H1 (cell line): Measurements from ENCODE around the gene DCDC2. TPM values are rescaled to one million over a fixed set of nuclear protein-coding genes. Genes with fewer than 3 reads are reported as not detected.

Experiments
- CTCF ChIA-PET: fragments of 300-600 bp; sonication (Branson Sonifier 250); formaldehyde crosslinking; loops from one replicate; lab custom pipeline; 2021; ENCODE audit not compliant: partially characterized antibody; lab: Charles Lee
- POLR2A ChIA-PET: fragments of 300-600 bp; sonication (Branson Sonifier 250); formaldehyde crosslinking; loops from one replicate; lab custom pipeline; 2021; ENCODE audit warnings: inconsistent platforms; ENCODE audit not compliant: partially characterized antibody; lab: Charles Lee
- DNase-seq, 2 experiments: peaks; one replicate each; pipeline versions ENCODE4 v3.0.0 to v3.0.0-alpha.2; 2010 to 2022; ENCODE audit warnings: low spot score in 2 of 2, low read depth in 1 of 2, mixed read lengths in 1 of 2
- FAIRE-seq: peaks from 2 replicates; lab custom pipeline; 2011; peaks lifted over from hg19 to GRCh38; lab: Jason Lieb, UNC
- H2AFZ ChIP-seq: 2 replicates; pipeline ENCODE4 v1.8.1; 2012; ENCODE audit warnings: low read length, inconsistent platforms
- H2AK5ac ChIP-seq: 2 replicates; pipeline ENCODE4 v1.6.1; 2013; ENCODE audit warnings: low read depth, low read length
- H2BK120ac ChIP-seq: replicated peaks from 2 replicates; pipeline ENCODE3; 2013; ENCODE audit warnings: low read depth, low read length, inconsistent platforms
- H2BK12ac ChIP-seq: 2 replicates; pipeline ENCODE4 v1.6.1; 2013; ENCODE audit warnings: low read depth, low read length
- H2BK15ac ChIP-seq: 2 replicates; pipeline ENCODE4 v1.6.1; 2013; ENCODE audit warnings: low read length
- H2BK20ac ChIP-seq: 2 replicates; pipeline ENCODE4 v1.6.1; 2013; ENCODE audit warnings: low read length
- H2BK5ac ChIP-seq: 2 replicates; pipeline ENCODE4 v1.6.1; 2013; ENCODE audit warnings: low read depth, low read length
- H3K14ac ChIP-seq: 2 replicates; pipeline ENCODE4 v1.6.1; 2013; ENCODE audit warnings: inconsistent platforms; ENCODE audit not compliant: insufficient read length
- H3K18ac ChIP-seq: 2 replicates; pipeline ENCODE4 v1.6.1; 2013; ENCODE audit warnings: low read length; ENCODE audit errors: extremely low read depth
- H3K23ac ChIP-seq: 2 replicates; pipeline ENCODE4 v1.6.1; 2013; ENCODE audit warnings: inconsistent platforms; ENCODE audit not compliant: insufficient read length
- H3K23me2 ChIP-seq: 2 replicates; pipeline ENCODE4 v1.6.1; 2013; ENCODE audit warnings: low read depth, low read length
- H3K27ac ChIP-seq: 2 replicates; pipeline ENCODE4 v1.6.1; 2011; ENCODE audit warnings: low read depth, low read length, inconsistent platforms
- H3K27me3 ChIP-seq, 4 experiments: replicated peaks in 1 of 4; 1 replicate in 1 of 4; 2 replicates in 3 of 4; pipeline versions ENCODE4 v1.6.1 to v1.8.1; 2011 to 2013; ENCODE audit warnings: low read length in 3 of 4, mild to moderate bottlenecking in 3 of 4, inconsistent platforms in 2 of 4, mixed read lengths in 2 of 4, moderate library complexity in 1 of 4; ENCODE audit not compliant: control insufficient read depth in 3 of 4, insufficient read depth in 3 of 4; ENCODE audit errors: extremely low read depth in 1 of 4
- H3K36me3 ChIP-seq, 4 experiments: 2 replicates each; pipeline versions ENCODE4 v1.6.1 to v1.8.1; 2011 to 2013; ENCODE audit warnings: mild to moderate bottlenecking in 4 of 4, low read length in 3 of 4, moderate library complexity in 2 of 4, control low read depth in 1 of 4, inconsistent platforms in 1 of 4; ENCODE audit not compliant: insufficient read depth in 4 of 4, control insufficient read depth in 2 of 4
- H3K4ac ChIP-seq: replicated peaks from 2 replicates; pipeline ENCODE3; 2013; ENCODE audit warnings: low read length, low read depth, mixed read lengths, inconsistent platforms; ENCODE audit not compliant: insufficient read length
- H3K4me1 ChIP-seq, 4 experiments: replicated peaks in 1 of 4; 1 replicate in 1 of 4; 2 replicates in 3 of 4; pipeline versions ENCODE4 v1.6.1 to v1.8.1; 2011 to 2013; ENCODE audit warnings: low read length in 3 of 4, inconsistent platforms in 2 of 4, mixed read lengths in 1 of 4; ENCODE audit not compliant: insufficient read depth in 4 of 4, control insufficient read depth in 3 of 4
- H3K4me2 ChIP-seq, 2 experiments: 2 replicates each; pipeline versions ENCODE4 v1.6.1 to v1.8.1; 2011 to 2013; ENCODE audit warnings: low read depth in 2 of 2, low read length in 2 of 2, control low read depth in 1 of 2, inconsistent platforms in 1 of 2, mild to moderate bottlenecking in 1 of 2; ENCODE audit not compliant: insufficient read depth in 1 of 2
- H3K4me3 ChIP-seq, 4 experiments: fragments of 200-600, 300-600 bp in 1 of 4; sonication (generic), shearing (Covaris generic), sonication (Bioruptor Twin) in 1 of 4; 2 replicates each; pipeline versions ENCODE4 v1.5.1 to v1.8.1; 2011 to 2016; ENCODE audit warnings: low read length in 4 of 4, low read depth in 3 of 4, control low read depth in 2 of 4, inconsistent platforms in 2 of 4, mild to moderate bottlenecking in 2 of 4, mixed read lengths in 1 of 4, moderate library complexity in 1 of 4; ENCODE audit not compliant: insufficient read depth in 2 of 4; ENCODE audit errors: extremely low read depth in 1 of 4
- H3K56ac ChIP-seq: replicated peaks from 2 replicates; pipeline ENCODE3; 2013; ENCODE audit warnings: low read depth, mild to moderate bottlenecking, mixed read lengths, low read length, inconsistent platforms; ENCODE audit not compliant: insufficient read length
- H3K79me1 ChIP-seq: 2 replicates; pipeline ENCODE4 v1.6.1; 2013; ENCODE audit warnings: low read depth, low read length, control low read depth
- H3K79me2 ChIP-seq, 2 experiments: 2 replicates each; pipeline versions ENCODE4 v1.6.1 to v1.8.1; 2012 to 2013; ENCODE audit warnings: low read length in 2 of 2, mild to moderate bottlenecking in 2 of 2, inconsistent platforms in 1 of 2; ENCODE audit not compliant: insufficient read depth in 2 of 2, control insufficient read depth in 1 of 2
- H3K9ac ChIP-seq, 4 experiments: replicated peaks in 1 of 4; 1 replicate in 1 of 4; 2 replicates in 3 of 4; pipeline versions ENCODE4 v1.6.1 to v1.8.1; 2011 to 2013; ENCODE audit warnings: low read depth in 3 of 4, low read length in 3 of 4, control low read depth in 2 of 4, mild to moderate bottlenecking in 2 of 4, moderate library complexity in 2 of 4, inconsistent platforms in 1 of 4; ENCODE audit errors: extremely low read depth in 1 of 4
- H3K9me3 ChIP-seq, 2 experiments: 2 replicates each; pipeline versions ENCODE4 v1.6.1 to v1.8.1; 2012 to 2013; ENCODE audit warnings: mild to moderate bottlenecking in 2 of 2, moderate library complexity in 2 of 2, control low read depth in 1 of 2, inconsistent platforms in 1 of 2, low read depth in 1 of 2, low read length in 1 of 2, mixed read lengths in 1 of 2; ENCODE audit not compliant: insufficient read depth in 2 of 2
- H4K20me1 ChIP-seq, 2 experiments: replicated peaks in 1 of 2; 2 replicates each; pipeline versions ENCODE3 to v1.8.1; 2011 to 2013; ENCODE audit warnings: inconsistent platforms in 2 of 2, low read length in 2 of 2, mild to moderate bottlenecking in 1 of 2; ENCODE audit not compliant: insufficient read depth in 2 of 2, control insufficient read depth in 1 of 2
- H4K5ac ChIP-seq: 2 replicates; pipeline ENCODE4 v1.6.1; 2013; ENCODE audit warnings: low read length, low read depth, mixed read lengths, inconsistent platforms; ENCODE audit not compliant: insufficient read length
- H4K8ac ChIP-seq: 2 replicates; pipeline ENCODE4 v1.8.0; 2013; ENCODE audit warnings: mild to moderate bottlenecking, moderate library complexity, low read length, inconsistent platforms; ENCODE audit not compliant: insufficient read depth; ENCODE audit errors: extremely low read depth
- H4K91ac ChIP-seq: replicated peaks from 2 replicates; pipeline ENCODE3; 2013; ENCODE audit warnings: low read length, mixed read lengths, inconsistent platforms; ENCODE audit not compliant: insufficient read length
- E2F6 ChIP-seq: IDR thresholded peaks from 2 replicates; pipeline ENCODE4 v1.6.1; 2012; ENCODE audit warnings: inconsistent platforms
- FOSL1 ChIP-seq: IDR thresholded peaks from 2 replicates; pipeline ENCODE4 v1.6.1; 2011; ENCODE audit warnings: mild to moderate bottlenecking, low read depth, low read length, moderate library complexity; ENCODE audit not compliant: insufficient read depth
- MAX ChIP-seq: IDR thresholded peaks from 2 replicates; pipeline ENCODE4 v1.6.1; 2012; ENCODE audit warnings: inconsistent platforms
- TEAD4 ChIP-seq: IDR thresholded peaks from 2 replicates; pipeline ENCODE4 v1.6.1; 2012; ENCODE audit warnings: low read depth, low read length, inconsistent platforms, mixed read lengths
- WGBS, 2 experiments: shearing (Covaris generic) in 1 of 2; methylation state at CpG; one replicate each; pipeline versions ENCODE4 v1.1.6 to v1.1.7; 2013 to 2015; ENCODE audit warnings: low lambda C conversion rate in 2 of 2, mixed read lengths in 2 of 2, inconsistent platforms in 1 of 2, low coverage in 1 of 2, missing lambda C conversion rate in 1 of 2; ENCODE audit not compliant: insufficient replicate concordance in 2 of 2, insufficient coverage in 1 of 2, insufficient read length in 1 of 2; ENCODE audit errors: extremely low coverage in 1 of 2, missing lambda C conversion rate in 1 of 2; 5-methylcytosine and 5-hydroxymethylcytosine counted together
- polyA plus RNA-seq, 7 experiments: library from polyadenylated mRNA; depleted of rRNA in 3 of 7; stranded (reverse) in 5 of 7; unstranded in 2 of 7; fragments of >200 nt in 5 of 7; fragments of 200-250 nt in 2 of 7; gene quantifications; 1 replicate in 5 of 7; 2 replicates in 1 of 7; 4 replicates in 1 of 7; pipeline versions ENCODE4 v1.2.1 to v1.2.3, GENCODE V29; 2011 to 2013; ENCODE audit warnings: missing spikeins in 2 of 7, mixed read lengths in 2 of 7
- total RNA-seq: library from RNA; stranded (reverse); fragmentation: NEBNext Ultra II Directional; extraction: Animal tissue kit (Norgen Biotek cat#: 25700); gene quantifications from 2 replicates; pipeline ENCODE4 v1.2.1, GENCODE V29; 2021

Gene DCDC2
- total and polyA plus RNA-seq, 2 of the 8 experiments (the other 6 are each of a cell fraction or from before 2014, with no cell fraction given) = 0.03 to 0.15 TPM

- Histone ChIP-seq H3K27ac (0 out of 2 replicates have a peak overlapping the region, but pooled peaks have one; percentile 6), H3K79me2 (no peaks in the 10 kb centered on the region), H3K23ac (no peak overlapping the region), H3K4me3 (no peak overlapping the region; a peak in 1 of 8 replicates), H3K9ac (no peak overlapping the region), H3K79me1 (no peaks in the 10 kb centered on the region), H3K56ac (no peak overlapping the region), H3K4me2 (peak overlapping the region in 1 of 2 experiments; percentile 35; a peak in 1 of 4 replicates), H3K23me2 (no peaks in the 10 kb centered on the region), H3K9me3 (peaks cover 0 to 7% of the 10 kb centered on the region in 2 experiments; a peak in 1 of 4 replicates), H4K8ac (no peak overlapping the region), H3K36me3 (no peaks in the 10 kb centered on the region; a peak in 1 of 8 replicates), H3K27me3 (no peaks in the 10 kb centered on the region), H4K5ac (no peak overlapping the region), H4K20me1 (no peaks in the 10 kb centered on the region), H3K14ac (no peak overlapping the region), H2AK5ac (no peak overlapping the region), H2BK120ac (peak overlapping the region; percentile 24), H4K91ac (no peak overlapping the region), H2BK20ac (0 out of 2 replicates have a peak overlapping the region, but pooled peaks have one; percentile 6), H3K4ac (no peak overlapping the region), H2BK12ac (no peak overlapping the region), H2BK15ac (no peak overlapping the region), H3K4me1 (peaks cover 5 to 16% (median 11%) of the 10 kb centered on the region in 4 experiments; a peak in 6 of 7 replicates), H3K18ac (no peak overlapping the region), H2AFZ (peak overlapping the region; percentile 47; the same call in 1 of the 2 replicates), H2BK5ac (no peak overlapping the region)
- ChIA-PET POLR2A (interaction anchor here (1.2 to 2.1 kb wide), 3 partner anchors 10 to 16 kb away, joined by 3 to 7 read pairs (median 5); no protein-coding TSS in a partner anchor), CTCF (interaction anchor here (0.7 to 2.3 kb wide), 6 partner anchors 10 to 188 kb away, joined by 3 to 9 read pairs (median 4); no protein-coding TSS in a partner anchor)
- no peak for FAIRE-seq
- 50% methylated on average over 1 of the region's 1 CpG; no CpG with 5 or more reads in 1 of the 2 experiments for WGBS, 2 experiments
- TF ChIP-seq E2F6 (peak; percentile 43; the same call in 1 of the 2 replicates), TEAD4 (peak; percentile 55), MAX (0 out of 2 replicates have a peak, but pooled peaks have one; percentile 40), FOSL1 (no peak)
- DNase-seq = no peak
Observed at GRCh38 chr6:24252280-24252679, 105.6 kb downstream of the DCDC2 start.
